DOHH2 (cell line): ENCODE measurements around the gene CASP2.

Experiments
- EZH2phosphoT487 ChIP-seq: fragments of 200-600 bp; sonication (generic); IDR thresholded peaks from 2 replicates; pipeline ENCODE4 v1.6.1; 2017; ENCODE audit warnings: borderline replicate concordance, mild to moderate bottlenecking, antibody characterized with exemption, low read length, moderate library complexity, mixed read lengths
- TF ChIP-seq, protein P1 (sequence below): fragments of 200-600 bp; sonication (generic); IDR thresholded peaks from one replicate; pipeline ENCODE4 v1.5.1; 2014; ENCODE audit warnings: antibody characterized with exemption, mild to moderate bottlenecking, low read depth, low read length; ENCODE audit not compliant: poor library complexity, severe bottlenecking

DNA sequence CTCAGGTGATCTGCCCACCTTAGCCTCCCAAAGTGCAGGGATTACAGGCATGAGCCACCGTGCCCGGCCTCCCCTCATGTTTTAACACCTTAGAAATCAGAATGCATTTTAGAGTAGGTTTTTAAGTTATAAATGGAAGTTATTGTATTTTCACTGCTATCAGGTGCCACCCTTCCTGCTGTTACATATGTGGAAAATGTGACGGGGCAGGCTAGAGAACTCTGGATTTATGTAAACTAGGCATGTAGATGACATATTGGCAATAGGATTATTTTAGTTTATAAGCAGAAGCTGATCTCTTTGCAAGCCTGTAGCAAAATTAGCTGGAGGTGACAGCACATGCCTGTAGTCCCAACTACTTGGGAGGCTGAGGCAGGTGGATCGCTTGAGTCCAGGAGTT is 2.1 kb downstream of the CASP2 start:
- TF ChIP-seq, protein P1, sequence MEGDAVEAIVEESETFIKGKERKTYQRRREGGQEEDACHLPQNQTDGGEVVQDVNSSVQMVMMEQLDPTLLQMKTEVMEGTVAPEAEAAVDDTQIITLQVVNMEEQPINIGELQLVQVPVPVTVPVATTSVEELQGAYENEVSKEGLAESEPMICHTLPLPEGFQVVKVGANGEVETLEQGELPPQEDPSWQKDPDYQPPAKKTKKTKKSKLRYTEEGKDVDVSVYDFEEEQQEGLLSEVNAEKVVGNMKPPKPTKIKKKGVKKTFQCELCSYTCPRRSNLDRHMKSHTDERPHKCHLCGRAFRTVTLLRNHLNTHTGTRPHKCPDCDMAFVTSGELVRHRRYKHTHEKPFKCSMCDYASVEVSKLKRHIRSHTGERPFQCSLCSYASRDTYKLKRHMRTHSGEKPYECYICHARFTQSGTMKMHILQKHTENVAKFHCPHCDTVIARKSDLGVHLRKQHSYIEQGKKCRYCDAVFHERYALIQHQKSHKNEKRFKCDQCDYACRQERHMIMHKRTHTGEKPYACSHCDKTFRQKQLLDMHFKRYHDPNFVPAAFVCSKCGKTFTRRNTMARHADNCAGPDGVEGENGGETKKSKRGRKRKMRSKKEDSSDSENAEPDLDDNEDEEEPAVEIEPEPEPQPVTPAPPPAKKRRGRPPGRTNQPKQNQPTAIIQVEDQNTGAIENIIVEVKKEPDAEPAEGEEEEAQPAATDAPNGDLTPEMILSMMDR, result no peak
- TF ChIP-seq EZH2phosphoT487, result no peak
